ENCODE data around the gene WASHC3. TPM values are rescaled to one million over a fixed set of nuclear protein-coding genes. Genes with fewer than 3 reads are reported as not detected.

WASHC3 gene
- total RNA-seq, 1 donor from 2014 or later: 34.6 TPM

GRCh38 chr12:101967506-101967905, 94.3 kb downstream of the WASHC3 start:
- H3K9me3 ChIP-seq: no peaks in the 10 kb centered on the region
- H3K36me3 ChIP-seq: no peaks in the 10 kb centered on the region
- H3K27ac ChIP-seq: no peak overlapping the region
- TF ChIP-seq CTCF (IDR thresholded peaks at IDR 0.05): no peak
- no peak for DNase-seq
- H3K27me3 ChIP-seq: no peaks in the 10 kb centered on the region
- intact Hi-C loops (cut with DNase I): no loop called here
- no peak for ATAC-seq
- no peaks in the 10 kb centered on the region for H3K4me1 ChIP-seq
- no peak overlapping the region for H3K4me3 ChIP-seq

- H3K27me3 ChIP-seq: no peaks in the 10 kb centered on the region
- no peak overlapping the region for H3K27ac ChIP-seq
- intact Hi-C loops (cut with DNase I): no loop called here
- no peak overlapping the region for H3K4me3 ChIP-seq
- no peak for DNase-seq
- ATAC-seq: no peak
- no peaks in the 10 kb centered on the region for H3K4me1 ChIP-seq
- no peak for TF ChIP-seq CTCF (IDR thresholded peaks at IDR 0.05)
- H3K9me3 ChIP-seq: no peaks in the 10 kb centered on the region
- no peaks in the 10 kb centered on the region for H3K36me3 ChIP-seq
These were observed 95.3 kb downstream of the WASHC3 start for GRCh38 chr12:101966496-101966895.

DNA sequence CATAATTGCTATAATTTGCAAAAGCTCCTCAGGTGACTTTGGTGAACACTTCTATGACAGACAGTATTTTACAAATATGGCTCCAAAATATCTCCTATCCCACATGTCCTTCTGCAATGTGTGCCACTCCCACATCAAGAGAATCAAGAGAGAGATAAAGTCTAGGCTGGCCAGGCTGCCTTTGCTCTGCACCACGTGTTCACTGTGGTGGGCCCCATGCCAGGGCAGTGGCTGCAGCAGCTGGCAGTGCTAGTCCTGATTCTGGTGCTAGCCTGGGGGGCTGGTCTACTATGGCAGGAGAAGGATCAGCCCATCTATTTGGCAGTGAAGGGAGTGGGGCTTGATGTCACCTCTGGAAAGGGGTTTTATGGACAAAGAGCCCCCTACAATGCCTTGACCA, 98.1 kb downstream of the WASHC3 start:
- no peaks in the 10 kb centered on the region for H3K9me3 ChIP-seq
- DNase-seq (no peak), ATAC-seq (peak; percentile 27)
- TF ChIP-seq CTCF (IDR thresholded peaks at IDR 0.05): no peak
- intact Hi-C loops (cut with DNase I): no loop called here
- H3K27ac ChIP-seq: no peak overlapping the region
- H3K36me3 ChIP-seq: no peaks in the 10 kb centered on the region
- H3K4me3 ChIP-seq: no peak overlapping the region
- H3K4me1 ChIP-seq: no peaks in the 10 kb centered on the region
- H3K27me3 ChIP-seq: no peaks in the 10 kb centered on the region

Other genes with a start within 250 kb of the WASHC3 start
- 65.9 TPM for gene GNPTAB, start 231.0 kb downstream of the WASHC3 start, total RNA-seq
- gene DRAM1, start 184.4 kb downstream of the WASHC3 start, total RNA-seq: 162 TPM
- gene NUP37, start 58.1 kb upstream of the WASHC3 start, total RNA-seq: 17.6 TPM
- 2.1 TPM for gene PARPBP, start 58.2 kb upstream of the WASHC3 start, total RNA-seq
- gene PMCH, start 135.8 kb upstream of the WASHC3 start, total RNA-seq: not detected